Measurements from ENCODE around the gene SLC22A12.

The SLC22A12 gene

DNA sequence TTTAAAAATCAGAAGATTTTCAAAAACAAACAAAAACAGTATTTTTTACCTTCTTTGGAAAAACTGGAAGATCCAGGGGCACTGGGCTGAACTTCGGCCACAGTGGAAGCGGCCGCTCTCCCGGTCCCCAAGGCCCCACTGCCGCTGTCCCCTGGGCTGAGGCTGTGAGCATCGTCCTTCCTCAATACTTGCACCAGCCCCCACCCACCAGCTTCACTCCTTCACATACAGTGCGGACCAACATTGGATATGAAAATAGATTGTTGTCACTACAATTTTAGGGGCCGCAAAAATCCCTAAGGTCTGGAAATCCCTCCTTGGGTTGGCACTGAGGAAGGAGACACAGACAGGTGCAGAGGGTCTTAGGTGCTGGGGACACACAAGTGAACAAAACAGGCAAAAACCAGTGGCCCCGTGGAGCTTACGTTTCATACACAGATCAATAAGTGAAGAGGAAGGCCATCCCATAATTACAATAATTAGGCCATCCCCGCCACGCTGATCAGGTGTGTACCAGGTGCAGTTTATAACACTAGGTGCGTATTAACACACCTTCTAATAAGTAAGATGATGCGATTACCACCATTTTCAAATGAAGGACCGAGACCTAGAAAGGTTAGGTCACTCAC, 28.2 kb upstream of the SLC22A12 start:
- FAIRE-seq = no peak
- DNase-seq (ENCODE audit: low spot score) = no peak

DNA sequence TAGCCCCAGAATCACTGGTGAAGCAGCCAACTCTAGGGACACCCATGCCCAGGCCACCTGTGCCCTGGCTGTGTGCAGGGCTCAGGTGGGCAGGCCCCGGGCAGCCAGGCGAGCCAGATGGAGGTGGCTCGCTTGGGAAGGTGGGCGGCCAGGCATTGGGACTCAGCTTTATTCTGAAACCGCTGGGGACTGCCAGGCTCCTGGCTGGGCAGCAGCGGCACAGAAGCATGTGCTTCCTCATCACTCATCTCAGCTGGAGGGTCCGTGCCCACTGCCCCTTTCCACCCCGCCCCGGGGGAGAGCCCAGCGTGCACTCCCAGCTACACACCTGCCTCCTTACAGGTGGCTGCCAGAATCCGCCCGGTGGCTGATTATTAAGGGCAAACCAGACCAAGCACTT, 27.1 kb upstream of the SLC22A12 start:
- DNase-seq (ENCODE audit: low spot score) (no peak), FAIRE-seq (no peak)

DNA sequence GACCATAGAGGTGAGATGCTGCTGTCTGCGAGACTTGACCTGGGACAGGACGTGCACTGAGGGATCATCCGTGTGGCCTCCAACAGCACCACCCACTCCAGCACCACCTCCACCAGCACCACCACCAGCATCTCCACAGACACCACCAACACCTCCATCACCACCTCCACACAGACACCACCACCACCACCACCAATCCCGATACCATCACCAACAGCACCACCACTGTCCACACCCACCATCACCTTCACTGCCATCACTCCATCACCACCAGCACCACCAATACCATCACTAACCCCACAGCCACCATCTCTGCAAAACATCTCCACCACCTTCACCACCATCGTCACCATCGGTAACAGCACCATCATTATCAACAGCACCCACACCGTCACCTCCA, 26.6 kb upstream of the SLC22A12 start:
- DNase-seq (ENCODE audit: low spot score) (no peak), FAIRE-seq (no peak)

DNA sequence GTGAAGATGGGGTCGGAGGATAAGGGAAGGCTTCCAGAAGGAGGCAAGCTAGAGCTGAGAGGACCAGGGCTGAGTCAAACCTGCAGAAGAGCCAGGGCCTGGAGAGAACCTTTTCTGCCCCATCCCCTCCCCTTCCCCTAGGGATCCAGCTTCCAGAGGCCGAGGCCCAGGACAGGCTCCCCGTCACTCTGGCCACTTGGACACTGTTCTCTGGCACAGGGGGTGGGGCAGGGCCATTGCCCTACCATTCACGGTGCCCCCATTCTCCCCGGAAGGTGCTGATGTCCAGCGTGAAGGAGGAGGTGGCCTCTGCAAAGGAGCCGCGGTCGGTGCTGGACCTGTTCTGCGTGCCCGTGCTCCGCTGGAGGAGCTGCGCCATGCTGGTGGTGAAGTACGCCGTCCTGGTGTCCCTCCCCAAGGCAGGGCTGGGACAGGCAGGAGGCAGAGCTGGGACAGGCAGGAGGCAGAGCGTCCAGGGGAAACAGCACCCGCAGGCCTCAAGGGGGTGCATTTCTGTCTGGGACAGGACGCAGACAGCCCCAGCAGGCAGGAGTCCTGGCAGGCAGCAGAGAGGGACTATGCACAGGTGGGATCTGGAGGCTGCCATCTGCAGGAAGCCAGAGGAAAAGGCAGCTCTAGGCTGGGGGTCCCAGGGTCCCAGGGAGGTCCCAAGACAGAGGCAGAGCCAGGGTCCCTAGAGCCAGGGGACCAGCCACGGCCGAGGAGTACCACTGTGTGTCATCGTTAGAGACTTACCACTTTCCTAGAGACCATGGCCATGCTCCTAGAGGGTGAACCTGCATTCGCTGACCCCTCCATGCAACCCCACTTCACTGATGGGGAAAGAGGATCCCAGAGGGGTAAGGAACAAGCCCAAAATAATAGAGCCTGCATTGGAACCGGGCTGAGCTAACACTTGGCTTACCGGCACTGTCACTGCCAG, 25.8 kb upstream of the SLC22A12 start:
- DNase-seq (ENCODE audit: low spot score) (no peak), FAIRE-seq (no peak)

DNA sequence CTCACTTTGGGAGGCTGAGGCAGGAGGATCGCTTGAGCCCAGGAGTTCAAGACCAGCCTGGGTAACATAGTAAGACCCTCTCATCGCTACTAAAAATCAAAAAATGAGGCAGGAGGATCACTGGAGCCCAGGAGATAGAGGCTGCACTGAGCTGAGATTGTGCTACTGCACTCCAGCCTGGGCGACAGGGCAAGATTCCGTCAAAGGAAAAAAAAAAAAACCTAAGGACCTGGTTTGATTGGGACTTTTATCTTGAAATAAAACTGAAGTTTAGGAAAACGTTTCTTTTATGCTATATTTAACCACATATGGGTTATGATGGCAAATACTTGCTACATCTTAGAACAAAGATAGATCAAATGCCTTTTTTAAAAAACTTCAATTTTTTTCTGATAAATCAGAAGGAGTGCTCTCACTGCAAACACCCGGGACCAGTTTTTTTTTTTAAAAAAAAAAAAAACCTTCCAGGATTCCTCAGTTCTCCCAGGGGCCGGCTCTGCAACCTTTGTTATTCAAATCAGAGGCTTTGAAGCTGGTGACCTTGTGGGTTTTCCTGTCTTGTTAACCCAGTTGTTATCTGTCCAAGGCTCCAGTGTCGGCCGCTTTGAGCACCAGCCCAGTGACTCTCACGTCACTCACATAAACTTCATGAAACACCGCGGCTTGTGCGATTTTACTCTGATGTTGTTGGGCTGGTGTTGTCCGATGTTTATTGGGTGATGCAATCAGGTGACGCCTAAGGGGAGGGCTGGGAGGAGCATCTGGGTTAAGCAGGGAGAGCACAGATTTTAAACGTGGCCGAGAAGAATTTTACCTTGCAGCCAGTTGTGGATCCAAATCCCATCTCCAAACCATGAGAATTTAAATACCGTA, 24.7 kb upstream of the SLC22A12 start:
- no peak for FAIRE-seq
- no peak for DNase-seq (ENCODE audit: low spot score)

DNA sequence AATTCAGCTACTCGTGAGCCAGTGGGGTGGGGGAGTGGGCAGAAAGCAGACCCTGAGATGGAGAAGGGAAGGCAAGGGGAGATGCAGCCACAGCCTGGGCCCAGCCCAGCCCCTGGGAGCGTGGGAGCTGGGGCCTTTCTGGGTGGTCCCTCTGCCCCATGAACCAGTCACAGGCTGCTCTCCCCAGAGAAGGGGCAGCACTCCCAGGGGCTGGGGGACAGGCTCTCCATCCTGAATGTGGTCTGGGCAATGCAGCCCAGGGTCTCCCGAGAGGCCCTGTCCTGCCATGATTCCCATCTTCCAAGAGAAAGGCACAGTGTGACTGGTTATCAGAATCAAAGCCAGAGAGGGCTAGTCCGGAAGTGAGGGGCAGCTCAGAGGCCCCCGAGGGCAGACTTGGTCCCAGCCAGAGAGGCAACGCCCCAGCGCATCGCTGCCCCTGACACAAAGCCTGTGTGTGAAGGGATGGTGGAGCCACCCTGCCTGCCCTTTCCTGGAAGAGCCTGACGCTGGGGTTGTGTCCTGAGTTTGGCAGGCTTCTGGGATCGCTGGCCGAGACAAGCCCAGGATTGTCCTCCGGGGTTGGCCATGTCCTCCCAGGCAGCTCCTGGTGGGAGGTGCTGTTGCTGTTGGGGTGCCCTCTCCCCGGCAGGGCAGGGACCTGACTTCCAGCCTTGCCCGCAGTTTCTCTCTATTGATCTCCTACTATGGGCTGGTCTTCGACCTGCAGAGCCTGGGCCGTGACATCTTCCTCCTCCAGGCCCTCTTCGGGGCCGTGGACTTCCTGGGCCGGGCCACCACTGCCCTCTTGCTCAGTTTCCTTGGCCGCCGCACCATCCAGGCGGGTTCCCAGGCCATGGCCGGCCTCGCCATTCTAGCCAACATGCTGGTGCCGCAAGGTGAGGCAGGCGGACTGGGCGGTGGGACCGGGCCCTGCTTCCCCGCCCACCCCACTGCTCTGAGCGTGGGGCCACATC, 23.8 kb upstream of the SLC22A12 start:
- FAIRE-seq (no peak), DNase-seq (ENCODE audit: low spot score) (no peak)

DNA sequence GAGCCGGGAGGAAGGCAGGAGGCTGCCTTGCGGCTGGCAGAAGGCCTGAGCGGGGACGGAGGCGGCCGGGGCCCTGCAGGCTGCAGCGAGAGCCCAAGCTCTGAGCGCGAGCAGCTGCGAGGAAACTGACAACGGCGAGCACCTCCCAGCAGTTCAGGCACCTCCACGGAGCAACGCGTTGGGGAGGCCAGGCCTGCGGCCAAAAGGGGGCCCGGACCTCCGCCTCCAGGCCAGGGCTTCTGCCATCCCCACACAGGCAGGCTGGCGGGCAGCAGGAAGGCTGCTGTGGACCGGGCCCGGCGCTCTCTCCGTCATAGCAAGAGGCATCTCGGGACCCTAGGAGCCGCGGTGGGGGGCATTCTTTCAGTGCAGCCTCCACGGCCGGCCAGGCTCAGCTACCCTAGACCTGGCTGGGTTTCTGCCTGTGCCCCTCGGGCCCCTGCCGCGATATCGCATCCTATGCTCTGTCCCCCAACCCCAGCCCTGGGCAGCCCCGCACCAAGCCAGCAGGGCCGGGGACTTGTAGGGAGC, 22.9 kb upstream of the SLC22A12 start:
- DNase-seq (ENCODE audit: low spot score) = no peak

DNA sequence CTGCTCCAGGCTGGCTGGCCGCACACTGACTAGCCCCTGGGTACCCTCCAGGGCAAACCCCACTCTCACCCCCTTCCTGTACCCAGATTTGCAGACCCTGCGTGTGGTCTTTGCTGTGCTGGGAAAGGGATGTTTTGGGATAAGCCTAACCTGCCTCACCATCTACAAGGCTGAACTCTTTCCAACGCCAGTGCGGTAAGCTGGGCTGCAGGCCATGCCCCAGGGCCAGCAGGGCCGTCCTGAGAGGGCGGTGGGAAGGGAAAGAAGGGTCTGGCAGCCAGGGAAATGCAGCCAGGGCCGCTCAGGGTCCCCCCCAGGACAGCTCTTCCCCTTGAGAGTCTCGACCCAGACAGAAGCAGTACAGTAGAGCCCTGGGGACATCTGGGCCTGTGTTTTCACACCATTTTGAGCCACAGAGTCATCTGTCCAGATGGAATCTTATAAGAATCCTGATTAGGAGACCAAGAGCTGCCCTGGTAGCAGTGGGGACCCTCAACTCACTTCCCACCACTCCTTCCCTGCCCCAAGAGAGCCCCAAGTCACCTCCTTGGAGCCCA, 22.4 kb upstream of the SLC22A12 start:
- no peak for DNase-seq (ENCODE audit: low spot score)

More for the DNA sequence above, 22.9 kb upstream of the SLC22A12 start:
- no peak for FAIRE-seq

DNA sequence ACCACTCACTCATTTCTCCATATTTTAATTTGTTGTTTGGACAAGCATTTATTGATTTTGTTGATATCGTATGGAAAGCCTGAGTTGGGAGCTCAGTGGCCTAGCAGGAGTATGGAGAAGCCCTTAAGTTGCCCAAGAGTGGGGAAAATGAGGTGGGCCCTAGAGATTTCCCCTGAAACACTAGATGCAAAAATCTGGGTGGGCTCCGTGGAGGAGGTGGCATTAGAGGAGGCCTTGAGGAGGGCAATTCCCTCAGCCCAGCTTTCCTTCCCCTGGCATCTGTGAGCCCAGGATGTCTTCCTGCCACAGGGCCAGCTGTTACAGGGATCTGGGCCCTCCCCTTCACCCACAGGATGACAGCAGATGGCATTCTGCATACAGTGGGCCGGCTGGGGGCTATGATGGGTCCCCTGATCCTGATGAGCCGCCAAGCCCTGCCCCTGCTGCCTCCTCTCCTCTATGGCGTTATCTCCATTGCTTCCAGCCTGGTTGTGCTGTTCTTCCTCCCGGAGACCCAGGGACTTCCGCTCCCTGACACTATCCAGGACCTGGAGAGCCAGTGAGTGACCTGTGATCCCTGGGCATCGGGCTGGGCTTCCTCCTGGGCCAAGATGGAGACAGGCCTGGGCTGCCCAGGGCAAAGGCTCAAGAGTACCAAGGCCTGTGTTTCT, 21.6 kb upstream of the SLC22A12 start:
- FAIRE-seq (no peak), DNase-seq (ENCODE audit: low spot score) (no peak)

More for the DNA sequence above, 22.4 kb upstream of the SLC22A12 start:
- no peak for FAIRE-seq

DNA sequence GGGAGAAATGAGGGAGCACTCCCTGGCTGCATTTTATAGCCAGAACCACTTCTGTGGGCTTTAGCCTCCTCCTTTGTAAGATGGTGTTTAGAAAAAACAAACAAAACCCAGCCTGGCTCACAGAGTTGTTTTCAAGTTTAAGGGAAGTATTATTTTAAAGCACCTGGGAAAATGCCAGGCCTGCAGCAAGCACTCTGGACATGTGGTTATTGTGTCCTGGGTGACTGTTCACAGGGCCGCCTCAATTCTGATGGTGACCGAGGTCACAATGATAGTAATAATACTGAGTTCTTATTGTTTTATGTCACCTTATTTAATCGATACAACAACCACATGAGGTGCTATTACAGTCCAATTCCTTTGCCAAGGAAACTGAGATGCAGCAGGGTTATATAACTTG, 20.7 kb upstream of the SLC22A12 start:
- FAIRE-seq = no peak
- no peak for DNase-seq (ENCODE audit: low spot score)

DNA sequence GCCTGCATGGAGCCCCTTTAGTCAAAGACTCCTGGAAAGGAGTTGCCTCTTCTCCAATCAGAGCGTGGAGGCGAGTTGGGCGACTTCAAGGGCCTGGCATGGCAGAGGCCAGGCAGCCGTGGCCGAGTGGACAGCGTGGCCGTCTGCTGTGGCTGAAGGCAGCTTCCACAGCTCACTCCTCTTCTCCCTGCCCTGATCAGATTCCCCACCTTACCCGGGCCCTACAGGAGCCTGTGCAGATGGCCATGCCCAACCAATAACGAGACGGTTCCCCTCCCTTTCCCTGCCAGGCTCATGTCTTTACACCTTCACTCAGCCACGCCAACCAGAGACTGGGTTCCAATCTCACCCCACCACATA, 20.0 kb upstream of the SLC22A12 start:
- FAIRE-seq (no peak), DNase-seq (ENCODE audit: low spot score) (no peak)

DNA sequence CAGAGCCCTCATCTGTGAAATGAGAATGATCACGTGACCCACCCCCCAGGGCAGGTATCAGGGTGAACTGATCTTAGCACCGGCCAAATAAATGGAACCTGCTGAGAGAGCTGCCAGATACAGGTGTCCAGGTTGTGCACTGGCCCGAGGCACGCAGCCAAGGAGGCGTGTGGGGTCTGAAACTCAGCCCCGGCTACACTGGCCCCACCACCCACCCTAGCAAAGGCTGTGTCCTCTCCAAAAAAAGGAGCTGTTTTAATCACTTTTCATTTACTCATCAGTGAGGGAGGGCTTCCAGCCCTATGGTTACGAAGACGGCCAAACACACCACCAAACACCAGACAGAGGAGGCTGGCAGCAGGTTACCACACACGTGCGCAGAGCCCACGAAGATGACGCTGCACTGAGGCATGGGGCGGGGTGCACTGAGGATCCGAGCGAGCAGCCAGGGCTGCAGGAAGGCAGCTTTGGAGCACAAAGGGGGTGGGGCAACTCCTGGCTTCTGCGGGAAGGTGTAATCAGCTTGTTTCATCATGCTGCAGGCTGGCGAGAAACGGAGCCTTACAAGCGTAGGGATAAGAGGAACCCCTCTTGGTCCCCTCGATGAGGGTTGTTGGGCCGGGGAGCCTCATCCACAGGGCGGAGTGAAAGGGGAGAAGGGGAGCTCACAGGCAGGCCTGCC, 19.5 kb upstream of the SLC22A12 start:
- DNase-seq (ENCODE audit: low spot score) (no peak), FAIRE-seq (no peak)

DNA sequence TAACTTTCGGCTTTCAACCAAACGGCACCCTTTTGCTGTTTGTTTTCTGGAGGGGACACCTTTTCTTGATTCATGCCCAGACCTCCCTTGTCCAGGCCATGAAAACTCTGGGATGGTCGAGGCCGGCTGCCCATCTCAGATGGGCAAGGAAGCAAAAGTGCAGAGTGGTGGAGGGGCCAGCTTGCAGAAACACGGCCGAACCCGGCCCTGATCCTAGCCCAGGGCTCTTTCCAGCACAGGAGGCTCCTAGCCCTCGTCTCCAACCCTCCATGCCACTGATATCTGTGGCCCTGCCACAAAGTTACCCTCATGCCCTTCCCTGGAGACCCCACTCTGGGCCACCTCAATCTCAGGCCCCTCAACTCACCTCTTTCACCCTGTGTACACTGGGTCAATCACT, 18.9 kb upstream of the SLC22A12 start:
- DNase-seq (ENCODE audit: low spot score) = no peak
- FAIRE-seq = no peak

DNA sequence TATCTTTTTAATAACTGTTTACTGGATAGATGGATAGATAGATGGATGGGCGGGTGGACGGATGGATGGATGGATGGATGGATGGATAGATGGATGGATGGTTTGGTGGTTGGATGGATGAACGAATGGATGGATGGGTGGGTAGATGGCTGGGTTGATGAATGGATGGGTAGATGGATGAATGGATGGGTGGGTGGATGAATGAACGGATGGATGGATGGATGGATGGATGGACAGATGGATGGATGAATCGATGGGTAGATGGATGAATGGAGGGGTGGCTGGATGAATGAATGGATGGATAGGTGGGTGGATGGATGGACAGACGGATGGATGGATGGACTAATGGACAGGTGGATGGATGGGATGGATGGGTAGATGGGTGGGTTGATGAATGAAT, 13.8 kb upstream of the SLC22A12 start:
- no peak for FAIRE-seq
- no peak for DNase-seq (ENCODE audit: low spot score)

DNA sequence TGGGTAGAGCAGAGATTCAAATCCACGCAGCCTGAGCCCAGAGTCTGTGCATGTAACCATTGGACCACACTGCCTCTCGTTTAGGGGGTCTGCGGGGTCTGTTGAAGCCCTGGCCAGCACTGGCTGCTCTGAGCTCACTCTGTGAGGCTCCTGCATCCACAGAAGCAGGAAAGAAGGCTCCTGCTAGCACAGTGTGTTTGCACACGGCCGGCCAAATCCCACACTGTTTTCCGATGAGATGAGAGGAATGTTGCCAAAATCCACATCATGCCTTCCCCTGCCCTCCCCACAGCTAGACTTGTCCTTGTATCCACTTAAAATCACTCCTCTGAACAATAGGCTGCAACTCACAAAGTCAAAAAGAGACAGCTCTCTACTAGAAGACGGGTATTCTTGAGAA, 10.6 kb upstream of the SLC22A12 start:
- FAIRE-seq (no peak), DNase-seq (ENCODE audit: low spot score) (no peak)

DNA sequence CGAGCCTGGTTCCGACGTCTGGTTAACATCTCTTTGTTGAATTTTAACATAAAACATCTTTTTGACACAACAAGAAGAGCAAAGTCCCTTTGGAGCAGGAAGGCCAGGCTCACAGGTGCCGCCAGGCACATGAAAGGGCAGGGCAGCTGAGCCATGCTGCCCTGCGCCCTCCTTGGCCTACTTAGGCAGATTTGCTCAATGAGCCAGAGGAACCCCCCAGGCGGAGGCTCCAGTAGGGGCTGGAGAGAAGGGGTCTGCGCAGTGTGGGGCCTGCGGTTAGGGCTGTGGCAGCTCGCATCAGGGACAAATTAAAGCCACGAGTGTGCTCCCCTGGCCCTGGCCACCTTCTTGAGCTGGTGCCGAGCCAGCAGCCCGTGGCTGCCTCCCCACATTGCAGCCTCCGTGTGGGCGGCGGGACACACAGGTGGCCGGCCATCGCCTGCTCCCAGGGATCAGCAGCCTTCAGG, 9.9 kb upstream of the SLC22A12 start:
- FAIRE-seq = no peak
- DNase-seq (ENCODE audit: low spot score) = no peak

DNA sequence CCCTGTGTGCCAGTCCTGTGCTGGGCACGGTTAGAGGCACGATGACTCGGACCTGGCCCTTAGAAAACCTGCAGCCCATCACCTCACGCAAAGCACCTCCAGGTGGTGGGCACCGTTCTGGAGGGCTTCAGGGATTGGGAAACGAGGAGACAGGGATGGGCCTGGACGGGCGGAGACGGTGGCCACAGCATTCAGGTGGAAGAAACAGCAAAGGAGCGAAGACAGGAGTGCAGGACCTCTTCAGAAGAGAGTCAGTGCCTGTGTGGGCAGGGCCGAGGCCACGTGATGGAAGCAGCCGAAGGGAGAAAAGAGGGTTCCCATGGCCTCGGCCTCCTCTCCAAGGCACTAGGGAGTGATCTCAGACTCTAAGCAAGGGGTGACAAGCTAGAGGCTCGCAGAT, 8.1 kb upstream of the SLC22A12 start:
- no peak for DNase-seq (ENCODE audit: low spot score)
- no peak for FAIRE-seq

DNA sequence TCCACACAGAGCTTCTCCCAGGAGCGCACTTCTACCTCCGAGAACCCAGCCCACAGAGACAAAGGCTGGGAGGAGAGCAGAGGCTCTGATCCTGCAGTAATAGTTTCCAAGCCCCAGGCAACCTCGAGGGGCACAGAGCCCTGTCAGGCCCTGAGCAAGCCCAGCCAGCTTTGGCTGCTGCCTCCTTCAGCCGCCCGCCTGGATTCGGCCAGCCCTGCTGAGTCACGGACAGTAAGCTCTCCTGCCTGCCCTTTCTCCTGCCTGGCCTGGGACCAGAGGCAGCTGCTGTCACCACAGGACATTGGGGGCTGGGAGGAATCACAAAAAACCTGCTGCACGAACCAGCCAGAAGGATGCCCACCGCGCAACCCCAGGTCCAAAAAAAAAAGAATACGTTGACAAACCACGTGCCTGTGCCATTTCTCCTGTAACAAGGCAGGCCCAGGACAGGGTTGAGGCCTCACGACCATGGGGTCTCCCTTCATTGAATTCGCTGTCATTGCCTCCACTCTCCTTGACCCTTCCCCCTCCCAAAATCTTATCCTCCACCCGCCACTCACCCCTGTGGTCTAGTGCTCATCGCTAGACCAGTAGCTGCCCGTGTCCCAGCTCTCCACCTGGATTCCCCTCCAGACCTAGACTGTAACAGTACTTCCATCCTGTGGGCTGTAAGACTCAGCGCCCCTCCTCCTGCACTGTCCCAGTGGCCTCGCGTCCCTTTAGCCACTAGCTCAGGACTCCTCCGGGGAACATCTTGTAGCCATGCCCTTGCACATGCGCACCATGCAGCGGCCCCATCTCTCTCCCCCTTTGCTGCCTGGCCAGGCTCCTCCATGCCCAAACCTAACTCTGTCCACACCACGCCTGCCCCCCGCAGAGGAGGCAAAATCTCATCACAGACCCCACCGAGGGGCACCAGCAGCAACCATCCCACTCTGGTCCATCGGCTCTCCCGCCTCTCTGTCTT, 7.4 kb upstream of the SLC22A12 start:
- FAIRE-seq (no peak), DNase-seq (ENCODE audit: low spot score) (no peak)

Measured in RCC 7860 (cell line).